ENCODE data around the gene PLAAT1.

Gene PLAAT1

GRCh38 chr3:193240850-193241706 is at the start of gene PLAAT1:
Gene PLAAT1 (plus strand): TSS chr3:193241222. CDS start chr3:193255651, 14,429 bp downstream.
- no peak for DNase-seq (ENCODE audit: low read depth)

- no peak for DNase-seq (ENCODE audit: low read depth)
These were observed 46.7 kb upstream of the PLAAT1 start for GRCh38 chr3:193194371-193194770.

GRCh38 chr3:193196746-193197145 is 44.3 kb upstream of the PLAAT1 start:
- DNase-seq (ENCODE audit: low read depth), result no peak

DNA sequence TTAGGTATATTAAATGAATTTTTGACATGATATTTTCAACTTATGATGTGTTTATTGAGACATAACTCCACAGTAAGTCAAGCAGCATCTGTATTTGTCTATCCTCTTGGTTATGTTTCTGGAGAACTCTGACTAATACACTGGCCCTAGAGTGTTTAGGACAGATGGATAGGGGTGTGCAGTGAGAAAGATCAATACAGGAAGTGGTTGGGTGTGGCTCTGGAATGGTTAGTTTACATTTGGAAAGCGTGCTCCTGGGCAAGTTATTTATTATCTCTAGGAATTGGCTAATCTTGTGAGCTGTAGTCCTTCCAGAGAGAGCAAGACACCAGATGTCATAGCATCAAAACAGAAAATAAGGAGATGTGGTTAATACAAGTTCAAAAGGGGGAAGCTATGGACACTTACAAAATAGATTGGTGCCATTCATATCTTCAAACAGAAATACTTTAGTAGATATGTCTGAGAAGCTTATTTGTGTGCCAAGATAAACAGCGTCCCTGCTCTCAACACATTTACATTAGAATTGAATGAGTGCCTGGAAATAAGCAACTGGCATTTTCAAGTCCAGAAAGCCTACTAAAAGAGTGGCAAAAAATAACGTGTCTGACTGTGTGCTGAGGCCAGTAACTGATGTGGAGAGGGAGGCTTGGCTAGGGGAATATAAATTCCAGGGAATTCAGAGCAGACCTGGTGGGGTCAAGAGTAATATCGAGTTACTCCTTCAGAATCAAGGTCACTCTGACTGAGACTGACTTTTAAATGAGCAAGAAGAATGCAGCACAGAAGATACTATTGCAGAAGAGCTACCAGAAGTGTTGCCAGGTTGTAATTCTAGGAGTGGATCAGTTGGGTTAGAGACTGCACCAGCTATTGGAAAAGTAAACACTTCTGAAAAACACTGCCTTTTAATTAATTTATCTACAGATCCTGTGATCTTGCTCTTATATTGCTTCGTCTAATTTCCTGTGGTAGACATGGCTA is 33.4 kb upstream of the PLAAT1 start:
- no peak for DNase-seq (ENCODE audit: low read depth)

DNA sequence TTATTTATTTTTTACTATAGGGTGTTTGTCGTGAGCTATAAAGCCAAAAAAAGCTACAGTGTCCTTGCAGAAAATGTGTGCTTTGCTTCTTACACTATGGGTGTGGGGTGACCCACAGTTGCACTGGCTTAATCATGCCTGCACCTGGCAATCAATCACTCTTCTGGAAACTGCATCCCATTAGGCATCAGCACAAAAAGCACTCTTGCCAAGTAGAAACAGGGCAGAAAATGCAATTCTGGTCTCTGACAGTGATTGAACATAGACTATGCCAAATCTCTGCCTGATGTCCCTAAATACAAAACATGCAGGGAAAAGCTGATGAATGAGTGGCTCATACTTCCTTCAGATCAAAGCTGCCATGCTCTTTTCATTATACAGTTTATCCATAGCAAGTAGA is 30.4 kb upstream of the PLAAT1 start:
- DNase-seq (ENCODE audit: low read depth), result no peak

GRCh38 chr3:193211173-193211572 is 29.8 kb upstream of the PLAAT1 start:
- DNase-seq (ENCODE audit: low read depth), result no peak

- DNase-seq (ENCODE audit: low read depth), result no peak
These were observed 29.0 kb upstream of the PLAAT1 start for GRCh38 chr3:193211984-193212383.

- DNase-seq (ENCODE audit: low read depth), result no peak
These were observed 28.2 kb upstream of the PLAAT1 start for GRCh38 chr3:193212844-193213243.

- no peak for DNase-seq (ENCODE audit: low read depth)
These were observed 26.6 kb upstream of the PLAAT1 start for GRCh38 chr3:193214445-193214844.

GRCh38 chr3:193225302-193226125 is 15.5 kb upstream of the PLAAT1 start:
- no peak for DNase-seq (ENCODE audit: low read depth)

DNA sequence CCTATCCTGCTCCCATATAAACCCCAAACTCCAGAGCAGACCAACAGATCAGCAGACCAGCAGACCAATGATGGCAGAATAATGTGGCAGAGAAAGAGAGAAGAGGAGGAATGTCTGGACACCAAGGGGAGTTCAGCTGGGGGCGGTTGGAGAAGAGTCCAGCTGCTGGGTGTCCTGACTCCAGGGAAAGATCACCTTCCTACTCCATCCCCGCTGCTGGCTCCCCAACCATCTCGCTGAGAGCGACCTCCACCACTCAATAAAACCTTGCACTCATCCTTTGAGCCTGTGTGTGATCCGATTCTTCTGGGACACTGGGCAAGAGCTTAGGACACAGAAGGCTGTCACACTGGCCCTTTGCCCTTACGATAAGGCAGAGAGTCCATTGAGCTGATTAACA is 12.8 kb upstream of the PLAAT1 start:
- no peak for DNase-seq (ENCODE audit: low read depth)

DNA sequence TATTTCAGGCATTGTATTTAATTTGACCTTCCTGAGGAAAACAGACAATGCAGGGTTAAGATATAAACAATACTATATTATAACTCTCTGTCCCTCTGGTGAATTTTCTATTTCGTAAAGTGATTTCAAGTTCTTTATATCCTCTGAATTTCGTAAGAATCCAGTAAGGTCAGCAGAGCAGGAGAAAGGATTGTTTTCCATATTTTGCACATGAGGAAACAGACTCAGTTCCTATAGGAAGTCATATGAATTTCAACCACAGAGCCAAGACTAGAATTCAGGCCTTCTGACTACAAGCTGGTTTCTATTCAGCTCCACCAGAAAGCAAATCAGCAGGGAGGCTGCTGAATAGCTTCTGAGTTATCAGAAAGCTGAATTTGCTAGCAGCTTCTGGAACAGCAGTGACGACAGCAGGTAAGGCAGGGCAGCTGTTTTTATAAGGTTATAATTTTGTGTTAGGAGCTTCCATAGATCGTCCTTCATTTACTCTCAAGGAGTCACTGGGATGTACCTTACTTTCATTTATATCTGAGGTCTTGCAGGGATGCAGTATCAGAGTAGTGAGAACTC is 11.1 kb upstream of the PLAAT1 start:
- DNase-seq (ENCODE audit: low read depth), result no peak

DNA sequence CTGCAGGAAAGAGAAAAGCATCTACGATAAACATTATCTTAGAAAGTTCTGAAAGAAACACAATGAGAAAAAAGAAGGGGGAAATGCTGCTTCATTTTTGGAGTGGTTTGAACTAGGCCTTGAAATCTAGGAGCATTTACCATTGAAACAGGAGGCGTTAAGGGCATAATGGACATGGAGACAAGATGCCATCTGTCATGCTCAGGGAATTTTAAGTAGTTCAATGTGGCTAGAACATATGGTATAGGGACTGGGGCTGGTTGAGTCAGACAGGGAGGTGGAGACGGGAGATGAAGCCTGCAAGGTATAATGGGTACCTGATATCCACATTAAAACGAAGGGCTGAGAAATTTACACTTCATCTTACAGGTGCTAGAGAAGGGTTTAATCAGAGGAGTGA is 10.4 kb upstream of the PLAAT1 start:
- DNase-seq (ENCODE audit: low read depth), result no peak

DNA sequence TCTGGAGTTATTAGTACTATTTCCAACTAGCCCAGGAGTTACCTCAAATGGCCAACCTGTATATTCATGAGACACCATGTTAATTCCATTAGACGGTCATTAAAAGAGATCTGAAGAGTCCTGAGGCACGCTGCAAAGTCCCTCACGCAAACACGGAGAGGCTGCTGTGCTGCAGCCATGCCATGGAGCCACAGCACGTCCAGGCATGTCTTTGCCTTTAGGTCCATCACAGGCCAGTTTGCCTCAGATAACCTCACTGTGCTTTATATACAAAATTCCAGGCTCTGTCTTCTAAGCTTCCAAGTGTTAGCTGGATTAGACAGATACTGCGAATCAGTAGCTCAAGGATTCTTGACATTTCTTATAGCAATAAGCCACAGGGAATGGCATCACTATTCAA is 9.8 kb upstream of the PLAAT1 start:
- no peak for DNase-seq (ENCODE audit: low read depth)

- DNase-seq (ENCODE audit: low read depth), result no peak
These were observed 4.4 kb upstream of the PLAAT1 start for GRCh38 chr3:193236599-193236998.

- no peak for DNase-seq (ENCODE audit: low read depth)
These were observed 4.0 kb upstream of the PLAAT1 start for GRCh38 chr3:193237030-193237429.

GRCh38 chr3:193240436-193240849 is 579 bp upstream of the PLAAT1 start:
- DNase-seq (ENCODE audit: low read depth), result no peak

DNA sequence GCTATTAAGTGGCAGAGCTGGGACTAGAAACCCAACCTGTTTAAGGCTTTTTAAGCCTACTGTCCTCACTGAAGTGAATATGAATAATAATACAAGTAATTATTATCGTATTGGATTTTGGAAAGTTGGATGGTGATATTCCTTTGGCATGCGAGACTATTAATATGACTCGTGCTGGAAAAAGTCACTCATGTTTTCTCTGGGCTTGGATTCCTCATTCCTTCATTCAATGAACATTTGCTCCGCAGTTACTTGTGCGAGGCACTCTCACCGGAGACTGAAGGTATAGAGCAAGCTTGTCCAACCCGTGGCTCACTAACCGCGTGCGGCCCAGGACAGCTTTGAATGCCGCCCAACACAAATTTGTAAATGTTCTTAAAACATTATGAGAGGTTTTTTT is 694 bp downstream of the PLAAT1 start:
- no peak for DNase-seq (ENCODE audit: low read depth)

GRCh38 chr3:193243571-193243970 is 2.5 kb downstream of the PLAAT1 start:
- no peak for DNase-seq (ENCODE audit: low read depth)

DNA sequence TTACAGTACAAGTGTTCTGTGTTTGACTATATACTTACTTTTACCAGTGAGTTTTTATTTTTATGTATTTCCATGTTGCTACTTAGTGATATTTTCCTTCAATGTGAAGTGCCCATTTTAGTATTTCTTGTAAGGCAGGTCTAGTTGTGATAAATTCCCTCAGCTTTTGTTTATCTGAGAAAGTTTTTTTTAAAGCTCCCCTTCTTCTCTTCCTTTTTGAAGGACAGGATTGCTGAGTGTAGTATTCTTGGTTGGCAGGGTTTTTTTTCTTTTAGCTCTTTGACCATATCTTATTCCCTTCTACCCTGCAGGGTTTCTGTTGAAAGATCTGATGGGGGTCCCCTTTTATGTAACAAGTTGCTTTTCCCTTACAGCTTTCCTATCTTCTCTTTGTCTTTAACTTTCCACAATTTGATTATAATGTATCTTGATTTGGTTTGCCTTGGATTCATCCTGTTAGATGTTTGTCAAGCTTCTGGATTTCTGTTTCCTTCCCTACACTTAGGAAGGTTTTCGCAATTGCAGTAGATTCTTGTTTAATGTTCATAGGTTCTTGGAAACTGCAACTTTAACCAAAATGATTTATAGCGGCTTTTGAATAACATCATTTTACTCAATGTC is 7.9 kb downstream of the PLAAT1 start:
- no peak for DNase-seq (ENCODE audit: low read depth)

- no peak for DNase-seq (ENCODE audit: low read depth)
These were observed 9.5 kb downstream of the PLAAT1 start for GRCh38 chr3:193250492-193250891.
